GM18520 (cell line): ENCODE measurements around the gene MUC5B.

ENCODE experiments used
- ATAC-seq: cut with Tn5 transposase; IDR thresholded peaks from one replicate; pipeline ENCODE4 v1.9.1; 2021; ENCODE audit not compliant: unreplicated experiment

Gene MUC5B

GRCh38 chr11:1278766-1279673, 56.2 kb downstream of the MUC5B start:
- ATAC-seq = no peak

- ATAC-seq = no peak
Observed at GRCh38 chr11:1279674-1280055, 56.8 kb downstream of the MUC5B start.

DNA sequence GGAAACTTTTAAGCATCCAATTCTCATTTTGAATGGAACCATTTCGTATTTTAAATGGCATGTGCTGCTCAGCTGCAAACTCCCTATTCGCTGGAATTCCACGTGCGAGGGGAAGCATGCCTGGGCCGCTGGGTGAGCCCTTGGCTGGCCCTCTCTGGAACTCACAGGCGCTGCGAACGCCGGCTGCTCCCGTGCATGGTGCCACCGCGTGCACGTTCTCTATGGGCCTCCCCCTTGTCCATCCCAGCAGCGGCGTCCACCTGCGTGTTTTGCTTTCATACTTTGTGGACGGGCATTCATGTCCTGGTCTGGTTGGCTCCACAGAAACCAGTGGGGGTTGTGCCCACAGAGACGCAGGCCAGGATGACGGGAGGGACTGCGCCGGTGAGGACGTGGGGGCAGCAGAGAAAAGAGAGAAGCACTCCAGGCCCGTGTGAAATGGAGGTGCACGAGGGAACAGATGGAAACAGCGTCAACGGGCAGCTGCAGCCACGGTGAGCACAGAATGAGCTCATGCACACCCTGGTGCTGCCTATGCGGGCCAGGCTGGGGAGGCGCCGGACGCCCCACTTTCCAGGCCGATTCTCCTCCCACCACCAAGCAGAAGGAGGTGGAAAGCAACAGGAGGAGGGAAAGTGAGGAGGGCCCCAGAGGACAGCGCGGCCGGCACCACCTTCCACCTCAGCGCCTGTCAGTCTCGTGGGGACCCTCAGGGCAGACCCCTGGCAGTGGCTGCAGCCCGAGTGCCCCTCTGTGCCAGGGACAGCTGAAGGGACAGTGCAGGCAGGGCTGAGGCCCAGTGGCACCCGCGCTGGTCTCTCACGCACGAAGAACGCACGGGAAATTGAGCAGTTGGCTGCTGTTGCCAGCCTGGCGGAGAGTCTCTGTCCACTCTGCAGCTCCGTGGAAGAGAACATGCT, 57.5 kb downstream of the MUC5B start:
- ATAC-seq = no peak

DNA sequence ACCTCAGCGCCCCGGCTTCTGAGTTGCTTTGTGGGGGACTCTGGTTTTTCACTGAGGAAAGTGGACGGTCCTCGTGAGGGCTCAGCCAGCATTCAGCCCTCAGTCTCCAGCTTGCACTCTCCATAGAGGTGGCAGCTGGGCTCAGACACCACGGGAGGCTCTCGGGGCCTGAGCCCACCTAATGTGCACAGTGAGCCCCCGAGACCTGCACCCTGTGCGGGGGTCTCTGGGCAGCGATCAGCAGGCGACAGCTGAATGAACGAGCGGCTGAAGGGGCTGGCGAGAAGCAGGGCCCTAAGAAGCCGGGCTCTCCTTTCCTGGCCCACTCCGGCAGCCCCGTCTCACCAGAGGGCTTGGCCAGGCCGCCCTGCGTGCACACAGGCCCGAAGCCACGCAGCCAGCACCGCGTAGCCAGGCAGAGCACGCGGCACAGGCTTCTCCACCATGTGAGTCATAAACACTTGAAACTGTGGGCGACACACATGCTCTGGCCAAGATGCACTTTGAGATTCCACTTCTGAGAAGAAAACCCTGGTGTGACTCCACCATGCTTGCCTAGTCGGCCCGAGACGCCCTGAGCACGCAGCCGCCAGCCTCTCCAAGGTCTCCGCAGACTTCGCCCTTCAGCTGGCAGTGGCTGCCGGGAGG, 58.6 kb downstream of the MUC5B start:
- no peak for ATAC-seq

GRCh38 chr11:1281974-1282365, 59.1 kb downstream of the MUC5B start:
- ATAC-seq = no peak

DNA sequence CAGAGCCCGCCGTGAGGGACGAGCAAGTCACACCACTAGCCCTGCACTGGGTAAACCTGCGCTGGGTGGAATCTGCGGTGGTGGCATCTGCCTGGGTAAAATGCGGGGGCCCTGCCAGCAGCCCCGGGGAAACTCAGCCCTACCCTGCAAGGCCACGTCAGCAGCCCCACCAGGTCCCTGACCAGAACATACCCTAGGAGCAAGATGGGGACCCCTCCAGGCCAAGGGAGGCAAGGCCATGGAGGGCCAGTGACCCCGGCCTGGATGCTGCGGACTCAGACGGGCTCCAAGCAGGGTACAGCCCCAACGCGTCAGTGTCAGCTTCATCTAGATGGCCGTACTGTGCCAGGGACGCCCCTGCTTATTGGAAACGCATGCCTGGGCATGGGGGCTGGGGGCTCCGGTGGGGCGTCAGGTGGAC, 60.2 kb downstream of the MUC5B start:
- no peak for ATAC-seq

DNA sequence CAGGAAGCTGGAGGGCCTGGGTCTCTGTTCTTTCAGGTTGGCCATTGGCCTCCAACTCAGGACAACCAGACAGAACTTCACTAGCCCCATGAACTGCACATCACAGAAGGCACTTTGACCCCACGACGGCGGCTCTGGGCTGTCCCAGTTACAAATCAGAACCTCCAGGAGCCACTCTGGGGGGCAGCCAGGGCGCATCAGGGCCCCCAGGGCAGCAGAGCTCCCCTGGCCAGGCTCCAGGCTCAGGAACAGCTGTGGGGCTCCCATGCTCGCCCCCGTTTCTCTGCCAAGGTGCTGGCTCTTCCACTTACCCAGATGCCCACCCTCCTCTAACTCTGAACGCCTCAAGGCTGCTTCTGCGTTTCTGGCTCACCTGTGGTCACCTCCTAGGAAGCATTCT, 61.0 kb downstream of the MUC5B start:
- no peak for ATAC-seq

DNA sequence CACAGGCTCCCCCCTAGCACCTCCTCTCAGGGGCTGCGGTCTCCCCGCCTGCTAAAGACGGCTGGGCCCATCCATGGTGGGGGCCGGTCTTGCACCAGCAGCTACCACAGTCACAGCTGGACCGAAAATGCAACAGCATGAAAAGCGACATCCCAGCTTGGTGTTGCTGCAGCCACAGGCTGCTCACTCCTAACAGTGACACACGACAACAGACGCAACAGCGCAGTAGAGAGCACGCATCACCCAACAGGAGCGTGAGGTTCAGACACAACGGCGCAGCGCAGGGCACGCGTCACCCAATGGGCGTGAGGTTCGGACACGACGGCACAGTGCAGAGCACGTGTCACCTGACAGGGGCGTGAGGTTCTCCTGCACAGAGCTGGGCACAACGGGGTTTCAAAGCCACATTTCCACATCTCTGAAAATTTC, 62.5 kb downstream of the MUC5B start:
- ATAC-seq = no peak

- no peak for ATAC-seq
Observed at GRCh38 chr11:1285876-1286275, 63.0 kb downstream of the MUC5B start.

DNA sequence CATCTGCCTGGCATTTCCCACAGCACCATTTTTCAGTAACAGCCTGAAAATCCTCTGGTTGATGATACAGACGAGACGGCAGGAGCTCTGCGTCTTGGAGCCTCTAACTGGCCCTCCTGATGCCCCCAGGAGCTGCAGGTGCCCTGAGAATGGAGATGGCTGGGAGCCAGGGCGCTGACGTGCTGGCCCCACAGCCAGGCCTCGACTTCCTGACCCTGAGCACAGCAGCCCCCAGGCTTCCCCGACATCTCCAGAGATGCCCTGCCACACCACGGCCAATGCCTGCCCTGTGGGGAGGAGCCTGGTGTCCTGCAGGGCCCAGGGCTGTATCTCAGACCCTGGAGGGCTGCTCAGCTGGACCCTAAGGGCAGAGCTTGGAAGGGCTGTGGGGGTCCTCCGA, 65.1 kb downstream of the MUC5B start:
- no peak for ATAC-seq

DNA sequence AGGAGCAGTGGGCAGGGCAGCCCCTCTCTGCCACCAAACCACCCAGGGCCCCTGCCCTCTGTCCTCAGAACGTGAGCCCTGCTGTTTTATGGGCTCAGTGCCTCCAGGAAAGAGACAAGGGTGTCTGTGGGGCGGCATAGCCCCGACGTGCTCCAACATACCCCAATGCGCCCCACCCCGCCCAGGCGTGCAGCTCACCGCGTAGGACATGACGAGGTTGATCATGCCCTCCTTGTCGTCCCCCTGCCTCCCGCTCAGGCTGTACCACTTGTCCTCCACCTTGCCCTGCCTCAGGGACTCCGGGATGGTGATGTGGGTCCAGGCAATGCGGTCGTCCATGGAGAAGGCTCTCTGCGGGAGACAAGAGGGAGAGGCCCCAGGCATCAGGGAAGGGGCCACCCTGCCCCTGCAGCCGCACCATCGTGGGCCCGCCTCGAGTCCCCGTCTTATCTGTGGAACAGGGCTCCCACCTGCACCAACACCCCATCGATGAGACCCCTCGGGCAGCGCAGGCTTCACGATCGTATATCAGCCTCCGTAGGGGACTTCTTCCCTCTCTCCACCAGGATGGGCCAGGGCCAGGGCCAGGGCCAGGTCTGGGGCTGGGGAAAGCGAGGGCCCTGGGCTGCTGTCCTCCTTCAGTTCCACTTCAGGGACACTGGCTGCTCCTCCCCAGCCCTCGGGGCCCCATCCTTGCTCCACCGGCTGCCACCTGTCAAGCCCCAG, 65.7 kb downstream of the MUC5B start:
- ATAC-seq = no peak

DNA sequence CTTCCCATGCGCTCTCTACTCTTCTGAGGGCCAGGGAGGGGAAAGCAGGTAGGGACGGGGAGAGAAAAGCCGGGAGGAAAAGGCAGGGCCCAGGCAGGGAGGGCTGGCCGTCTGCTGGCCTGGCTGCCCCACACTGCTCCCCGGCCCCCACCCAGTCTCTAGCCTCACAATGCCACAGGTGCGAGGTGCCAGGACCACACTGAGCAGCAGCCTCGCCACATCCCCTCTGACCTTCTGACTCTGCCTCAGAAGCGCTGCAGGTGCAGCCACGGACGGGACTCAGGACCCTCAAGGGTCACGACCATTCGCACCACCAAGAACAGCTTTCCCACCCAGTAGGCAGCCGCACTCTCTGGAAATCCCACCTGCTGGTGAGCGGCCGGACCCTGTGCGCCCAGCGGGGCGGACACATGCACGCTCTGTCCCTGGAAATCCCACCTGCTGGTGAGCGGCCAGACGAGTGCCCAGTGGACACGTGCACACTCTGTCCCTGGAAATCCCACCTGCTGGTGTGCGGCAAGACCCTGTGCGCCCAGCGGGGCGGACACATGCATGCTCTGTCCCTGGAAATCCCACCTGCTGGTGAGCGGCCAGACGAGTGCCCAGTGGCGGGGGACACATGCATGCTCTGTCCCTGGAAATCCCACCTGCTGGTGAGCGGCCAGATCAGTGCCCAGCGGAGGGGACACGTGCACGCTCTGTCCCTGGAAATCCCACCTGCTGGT, 66.5 kb downstream of the MUC5B start:
- ATAC-seq = no peak

DNA sequence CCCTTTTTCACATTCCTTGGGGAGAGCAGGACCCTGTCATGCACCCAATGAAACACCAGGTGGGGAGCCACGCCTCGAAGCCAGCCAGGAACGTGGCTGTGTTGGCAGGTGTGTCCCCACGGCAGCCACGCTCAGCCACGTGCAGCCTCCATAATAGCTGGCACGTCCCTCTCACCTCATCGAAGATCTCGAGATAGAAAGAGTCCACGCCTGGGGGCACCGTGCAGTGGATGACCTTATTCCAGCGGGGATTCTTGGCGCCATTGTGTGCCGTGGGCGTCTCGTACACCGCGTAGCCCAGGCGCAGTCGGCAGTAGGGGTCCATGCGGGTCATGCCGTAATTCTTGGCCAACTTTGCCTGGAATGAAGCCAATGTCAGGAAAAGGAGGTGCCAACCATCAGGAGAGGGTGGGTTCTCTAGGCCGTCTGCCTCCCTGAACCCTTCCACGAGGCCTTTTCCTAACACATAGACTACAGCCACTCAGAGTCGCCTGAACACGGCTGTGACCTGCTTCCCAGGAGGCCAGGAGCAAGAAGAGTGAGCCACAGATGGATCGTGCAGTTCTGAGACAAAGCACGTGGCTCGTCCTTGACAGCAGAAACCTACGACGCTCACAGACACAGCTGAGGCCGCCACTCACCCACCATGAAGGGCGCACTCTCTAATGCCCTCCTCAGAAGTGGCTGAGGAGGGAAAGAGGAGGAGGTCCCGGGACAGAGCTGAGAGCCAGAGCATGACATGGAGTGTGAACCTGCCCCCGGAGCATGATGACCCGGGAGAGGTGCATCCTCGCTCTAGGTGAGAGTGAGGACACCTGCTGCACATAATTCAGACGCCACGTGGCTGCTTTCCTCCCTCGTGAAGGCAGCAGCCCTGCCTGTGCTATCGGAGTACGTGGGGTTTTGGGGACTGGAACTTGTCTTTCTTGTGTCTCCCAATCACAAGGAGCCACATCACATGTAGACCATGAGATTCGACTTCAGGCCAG, 67.5 kb downstream of the MUC5B start:
- no peak for ATAC-seq

DNA sequence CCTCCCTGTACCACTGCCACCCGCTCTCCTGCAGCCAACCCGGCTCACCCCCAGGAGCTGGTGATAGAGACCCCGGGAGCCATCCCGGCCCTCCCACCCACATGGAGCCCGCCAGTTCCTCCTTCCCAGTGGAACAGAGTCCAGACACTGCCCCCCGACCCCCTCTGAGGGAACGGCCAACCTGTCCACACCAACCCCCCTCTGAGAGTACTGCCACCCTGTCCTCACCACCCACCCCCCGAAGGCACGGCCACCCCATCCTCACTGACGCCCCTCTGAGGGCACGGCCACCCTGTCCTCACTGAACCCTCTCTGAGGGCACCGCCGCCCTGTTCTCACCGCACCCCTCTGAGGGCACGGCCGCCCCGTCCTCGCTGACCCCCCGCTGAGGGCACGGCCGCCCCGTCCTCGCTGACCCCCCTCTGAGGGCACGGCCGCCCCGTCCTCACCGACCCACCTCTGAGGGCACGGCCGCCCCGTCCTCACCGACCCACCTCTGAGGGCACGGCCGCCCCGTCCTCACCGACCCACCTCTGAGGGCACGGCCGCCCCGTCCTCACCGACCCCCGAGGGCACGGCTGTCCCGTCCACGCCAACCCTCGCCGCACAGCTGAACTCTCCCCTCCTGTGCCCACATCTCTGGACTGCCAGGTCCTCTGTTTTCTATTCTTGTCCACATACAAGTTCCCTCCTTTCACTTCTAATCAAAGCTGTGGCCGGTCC, 68.6 kb downstream of the MUC5B start:
- no peak for ATAC-seq

- ATAC-seq = no peak
Observed at GRCh38 chr11:1292018-1292643, 69.3 kb downstream of the MUC5B start.

DNA sequence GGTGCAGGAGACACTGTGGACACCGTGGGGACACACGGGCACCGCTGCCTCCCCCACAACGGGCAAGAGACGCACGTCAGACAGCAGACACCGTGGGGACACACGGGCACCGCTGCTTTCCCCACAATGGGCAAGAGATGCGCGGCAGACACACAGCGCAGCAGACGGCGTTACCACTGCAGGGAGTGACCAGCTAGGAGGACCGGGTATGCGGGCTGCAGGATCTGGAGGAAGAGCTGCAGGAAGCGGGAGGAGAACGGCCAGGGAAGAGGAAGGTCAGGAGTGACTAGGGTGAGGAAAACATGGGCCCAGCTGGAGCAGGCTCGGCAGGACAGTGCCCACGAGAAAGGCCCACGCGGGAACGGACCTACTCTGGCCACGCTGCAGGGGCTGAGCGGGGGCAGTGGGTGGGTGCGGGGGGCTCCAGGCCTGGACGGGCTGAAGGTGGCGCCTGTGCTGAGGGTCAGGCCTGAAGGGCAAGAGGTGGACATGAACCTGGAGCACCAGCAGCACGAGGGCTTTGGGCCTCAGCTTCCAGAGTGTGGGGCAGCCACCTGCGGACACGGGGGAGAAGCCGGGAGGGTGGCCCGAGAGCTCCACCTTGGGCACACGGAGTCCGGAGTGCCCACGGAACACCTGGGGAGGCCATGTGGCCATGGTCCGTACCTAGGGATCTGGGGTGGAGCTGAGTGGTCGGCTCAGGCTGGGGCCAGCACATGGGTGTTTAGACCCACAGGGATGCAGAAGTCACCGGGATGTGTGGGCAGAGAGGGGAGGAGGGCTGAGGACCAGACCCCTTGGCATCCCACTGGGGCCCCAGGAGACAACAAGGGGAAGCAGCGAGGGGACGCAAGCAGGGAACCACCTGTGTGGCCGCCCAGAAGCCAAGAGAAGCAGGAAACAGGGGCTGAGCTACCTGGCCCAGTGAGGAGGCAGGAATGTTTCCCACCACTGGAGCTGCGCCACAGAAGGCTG, 70.1 kb downstream of the MUC5B start:
- ATAC-seq = no peak

- ATAC-seq = no peak
Observed at GRCh38 chr11:1293619-1294015, 70.8 kb downstream of the MUC5B start.
